Peyer's patch (tissue), 4 donors: ENCODE results near the gene CAPZA2.

ENCODE experiments used
- POLR2A ChIP-seq, 2 donors: fragments of 450-650 bp; IDR thresholded peaks; one replicate each; pipeline ENCODE4 v1.5.1; 2017; ENCODE audit warnings: antibody characterized with exemption in 2 of 2, mild to moderate bottlenecking in 2 of 2, moderate library complexity in 2 of 2
- TF ChIP-seq, protein P1 (sequence below), 6 experiments: fragments of 450-650 bp in 4 of 6; fragments of 200-600 bp in 2 of 6; sonication (generic) in 1 of 6; IDR thresholded peaks; one replicate each; pipeline ENCODE4 v1.5.1; 2017 to 2019; ENCODE audit warnings: antibody characterized with exemption in 6 of 6, mild to moderate bottlenecking in 3 of 6, moderate library complexity in 1 of 6

DNA sequence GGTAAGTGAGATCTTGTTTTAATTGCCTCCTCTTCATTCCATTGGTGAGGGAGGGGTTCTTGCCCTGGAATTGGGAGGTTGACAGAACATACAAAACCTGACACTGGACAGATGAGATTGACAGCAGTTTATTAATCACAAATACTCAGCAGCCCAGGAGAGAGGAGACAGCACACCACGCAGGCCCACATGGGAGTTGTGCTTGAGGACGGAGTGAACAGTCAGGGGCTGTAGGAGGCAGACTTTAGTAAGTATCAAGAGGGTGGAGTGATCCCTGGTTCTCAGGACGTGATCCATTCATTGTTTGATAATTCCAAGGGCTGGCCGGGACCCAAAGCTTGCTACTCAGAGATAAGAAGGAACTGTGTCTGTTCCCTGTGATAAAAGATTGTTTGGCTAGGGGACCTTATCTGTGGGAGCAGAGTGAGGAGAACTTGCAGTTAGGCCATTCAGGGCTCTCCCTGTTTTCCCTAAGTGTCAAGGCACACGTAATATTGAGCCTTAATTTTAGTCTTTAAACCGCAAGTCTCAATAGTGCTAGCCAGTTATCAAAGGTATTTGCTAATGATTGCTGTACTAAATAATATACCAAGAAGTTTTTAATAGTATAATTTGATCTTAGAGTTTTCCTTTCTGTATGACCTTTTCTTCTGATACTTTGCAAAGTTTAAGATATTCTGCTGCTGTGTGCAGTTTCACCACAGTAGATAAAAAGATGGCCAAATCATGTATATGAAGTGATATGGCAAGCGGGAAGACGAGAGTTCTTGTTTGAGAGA, 14.5 kb downstream of the CAPZA2 start:
- TF ChIP-seq, protein P1, sequence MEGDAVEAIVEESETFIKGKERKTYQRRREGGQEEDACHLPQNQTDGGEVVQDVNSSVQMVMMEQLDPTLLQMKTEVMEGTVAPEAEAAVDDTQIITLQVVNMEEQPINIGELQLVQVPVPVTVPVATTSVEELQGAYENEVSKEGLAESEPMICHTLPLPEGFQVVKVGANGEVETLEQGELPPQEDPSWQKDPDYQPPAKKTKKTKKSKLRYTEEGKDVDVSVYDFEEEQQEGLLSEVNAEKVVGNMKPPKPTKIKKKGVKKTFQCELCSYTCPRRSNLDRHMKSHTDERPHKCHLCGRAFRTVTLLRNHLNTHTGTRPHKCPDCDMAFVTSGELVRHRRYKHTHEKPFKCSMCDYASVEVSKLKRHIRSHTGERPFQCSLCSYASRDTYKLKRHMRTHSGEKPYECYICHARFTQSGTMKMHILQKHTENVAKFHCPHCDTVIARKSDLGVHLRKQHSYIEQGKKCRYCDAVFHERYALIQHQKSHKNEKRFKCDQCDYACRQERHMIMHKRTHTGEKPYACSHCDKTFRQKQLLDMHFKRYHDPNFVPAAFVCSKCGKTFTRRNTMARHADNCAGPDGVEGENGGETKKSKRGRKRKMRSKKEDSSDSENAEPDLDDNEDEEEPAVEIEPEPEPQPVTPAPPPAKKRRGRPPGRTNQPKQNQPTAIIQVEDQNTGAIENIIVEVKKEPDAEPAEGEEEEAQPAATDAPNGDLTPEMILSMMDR (IDR thresholded peaks at IDR 0.05), result peak in 1 of 6 experiments; percentile 24
- TF ChIP-seq POLR2A (IDR thresholded peaks at IDR 0.05), result no peak
